Measurements from ENCODE around the gene S100A16.

The S100A16 gene

GRCh38 chr1:153631047-153632022, 18.4 kb upstream of the S100A16 start:
- DNase-seq (ENCODE audit: low spot score) = no peak
- no peak overlapping the region for H3K4me3 ChIP-seq
- peak overlapping the region in 1 of 2 donors; percentile 25 for H3K27ac ChIP-seq
- no peak for TF ChIP-seq CTCF (IDR thresholded peaks at IDR 0.05)

- DNase-seq (ENCODE audit: low spot score) = no peak
- Histone ChIP-seq H3K27ac (peak overlapping the region; percentile 66 to 96), H3K4me3 (no peak overlapping the region)
- TF ChIP-seq CTCF (IDR thresholded peaks at IDR 0.05) = no peak
Observed at GRCh38 chr1:153630384-153630783, 17.4 kb upstream of the S100A16 start.

GRCh38 chr1:153629971-153630370, 17.0 kb upstream of the S100A16 start:
- H3K4me3 ChIP-seq = no peak overlapping the region
- peak overlapping the region; percentile 66 to 96 for H3K27ac ChIP-seq
- no peak for DNase-seq (ENCODE audit: low spot score)
- TF ChIP-seq CTCF (IDR thresholded peaks at IDR 0.05) = no peak

GRCh38 chr1:153629343-153629665, 16.4 kb upstream of the S100A16 start:
- no peak for DNase-seq (ENCODE audit: low spot score)
- Histone ChIP-seq H3K27ac (peak overlapping the region; percentile 66 to 96), H3K4me3 (no peak overlapping the region)
- TF ChIP-seq CTCF (IDR thresholded peaks at IDR 0.05) = no peak

- no peak overlapping the region for H3K4me3 ChIP-seq
- DNase-seq (ENCODE audit: low spot score) = no peak
Observed at GRCh38 chr1:153628638-153629342, 15.9 kb upstream of the S100A16 start.

More at GRCh38 chr1:153628638-153629342, 15.9 kb upstream of the S100A16 start:
- H3K27ac ChIP-seq = peak overlapping the region; percentile 66 to 96
- no peak for TF ChIP-seq CTCF (IDR thresholded peaks at IDR 0.05)

All from coronary artery (tissue), 2 donors.